Activated CD4-positive, alpha-beta T cell treated with anti-CD3 and anti-CD28 coated beads, Interleukin-2, amount 50 U/mL, for 48 hours (primary cell): Measurements from ENCODE around the gene EIF4G3.
"Not testable (repeated sequence)": the region's sequence is repeated elsewhere in the genome, so short reads cannot be mapped to it uniquely, and the experiment has no call there.

Source experiments
- DNase-seq, 2 experiments: peaks; one replicate each; pipeline ENCODE4 v3.0.0-alpha.2; 2020

Gene EIF4G3, protein sequence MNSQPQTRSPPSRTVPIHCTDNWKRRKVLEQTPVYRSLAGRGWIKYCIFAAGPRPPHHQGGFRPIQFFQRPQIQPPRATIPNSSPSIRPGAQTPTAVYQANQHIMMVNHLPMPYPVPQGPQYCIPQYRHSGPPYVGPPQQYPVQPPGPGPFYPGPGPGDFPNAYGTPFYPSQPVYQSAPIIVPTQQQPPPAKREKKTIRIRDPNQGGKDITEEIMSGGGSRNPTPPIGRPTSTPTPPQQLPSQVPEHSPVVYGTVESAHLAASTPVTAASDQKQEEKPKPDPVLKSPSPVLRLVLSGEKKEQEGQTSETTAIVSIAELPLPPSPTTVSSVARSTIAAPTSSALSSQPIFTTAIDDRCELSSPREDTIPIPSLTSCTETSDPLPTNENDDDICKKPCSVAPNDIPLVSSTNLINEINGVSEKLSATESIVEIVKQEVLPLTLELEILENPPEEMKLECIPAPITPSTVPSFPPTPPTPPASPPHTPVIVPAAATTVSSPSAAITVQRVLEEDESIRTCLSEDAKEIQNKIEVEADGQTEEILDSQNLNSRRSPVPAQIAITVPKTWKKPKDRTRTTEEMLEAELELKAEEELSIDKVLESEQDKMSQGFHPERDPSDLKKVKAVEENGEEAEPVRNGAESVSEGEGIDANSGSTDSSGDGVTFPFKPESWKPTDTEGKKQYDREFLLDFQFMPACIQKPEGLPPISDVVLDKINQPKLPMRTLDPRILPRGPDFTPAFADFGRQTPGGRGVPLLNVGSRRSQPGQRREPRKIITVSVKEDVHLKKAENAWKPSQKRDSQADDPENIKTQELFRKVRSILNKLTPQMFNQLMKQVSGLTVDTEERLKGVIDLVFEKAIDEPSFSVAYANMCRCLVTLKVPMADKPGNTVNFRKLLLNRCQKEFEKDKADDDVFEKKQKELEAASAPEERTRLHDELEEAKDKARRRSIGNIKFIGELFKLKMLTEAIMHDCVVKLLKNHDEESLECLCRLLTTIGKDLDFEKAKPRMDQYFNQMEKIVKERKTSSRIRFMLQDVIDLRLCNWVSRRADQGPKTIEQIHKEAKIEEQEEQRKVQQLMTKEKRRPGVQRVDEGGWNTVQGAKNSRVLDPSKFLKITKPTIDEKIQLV (N-terminal part only)

GRCh38 chr1:21176586-21177555 lies at the start of gene EIF4G3:
TSS of gene EIF4G3 (minus strand) at chr1:21176897. CDS start at chr1:21002742, 174,155 bp downstream.
- peak; percentile 100 for DNase-seq

GRCh38 chr1:21225065-21225464 lies 48.4 kb upstream of the EIF4G3 start:
- DNase-seq, result no peak

GRCh38 chr1:21220815-21221214 lies 44.1 kb upstream of the EIF4G3 start:
- no peak for DNase-seq

DNA sequence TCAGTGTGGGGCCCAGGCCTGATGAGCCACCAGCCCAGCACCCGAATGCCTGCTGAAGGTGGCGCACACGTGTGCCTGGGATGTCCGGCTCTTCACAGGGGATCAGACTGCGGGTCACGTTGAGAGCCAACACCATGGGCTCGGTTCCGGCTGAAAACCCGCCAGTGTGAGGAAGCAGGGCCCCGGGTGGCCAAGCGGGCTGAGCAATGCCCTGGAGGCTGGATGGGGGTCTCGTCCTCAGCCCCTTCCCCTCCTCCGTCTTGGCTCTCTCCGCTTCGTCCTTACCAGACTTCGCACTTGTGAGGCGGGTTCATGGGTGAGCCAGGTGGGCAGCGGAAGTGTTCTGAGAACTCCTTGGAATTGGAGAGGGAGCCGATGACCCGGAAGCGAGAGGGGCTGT lies 43.0 kb upstream of the EIF4G3 start:
- no peak for DNase-seq

DNA sequence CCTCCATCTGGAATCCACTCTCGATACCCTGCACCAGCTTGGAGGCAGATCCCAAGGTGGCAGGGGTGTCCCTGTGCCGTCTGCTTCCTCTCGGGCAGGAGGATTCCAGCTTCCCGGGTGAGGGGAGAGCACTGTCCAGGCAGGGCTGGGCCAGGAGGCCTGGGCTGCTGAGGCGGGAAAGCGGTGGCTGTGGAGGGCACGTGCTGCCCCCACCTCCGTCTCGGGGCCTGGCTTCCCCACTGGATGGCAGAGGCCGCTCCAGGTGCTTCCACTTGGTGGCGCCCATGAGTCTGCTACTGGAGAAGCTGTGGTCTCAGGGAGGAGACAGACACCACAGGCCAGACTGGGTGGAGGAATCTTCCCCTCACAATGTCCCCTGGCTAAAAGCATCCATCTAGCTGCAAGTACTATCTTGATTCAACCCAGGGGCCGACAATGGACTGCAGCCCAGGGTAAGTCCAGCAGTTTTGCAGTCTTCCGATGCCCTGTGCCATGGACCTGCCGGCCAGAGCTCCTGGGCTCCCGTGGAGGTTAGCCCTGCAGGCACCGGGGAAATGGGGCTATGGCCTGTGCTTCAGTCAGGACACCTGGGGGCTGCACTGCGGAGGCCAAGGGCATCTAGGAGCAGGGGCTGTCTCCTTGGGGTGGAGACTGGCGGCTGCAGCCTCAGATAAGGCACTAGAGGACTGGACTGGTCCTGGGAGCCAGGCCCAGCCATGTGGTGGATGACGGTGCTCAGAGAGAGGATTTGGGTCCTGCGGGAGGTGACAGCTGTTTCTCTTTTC lies 41.3 kb upstream of the EIF4G3 start:
- DNase-seq, result peak; percentile 64 to 72

- DNase-seq, result peak; percentile 79 to 83
Measured at GRCh38 chr1:21216835-21217811, 40.4 kb upstream of the EIF4G3 start.

DNA sequence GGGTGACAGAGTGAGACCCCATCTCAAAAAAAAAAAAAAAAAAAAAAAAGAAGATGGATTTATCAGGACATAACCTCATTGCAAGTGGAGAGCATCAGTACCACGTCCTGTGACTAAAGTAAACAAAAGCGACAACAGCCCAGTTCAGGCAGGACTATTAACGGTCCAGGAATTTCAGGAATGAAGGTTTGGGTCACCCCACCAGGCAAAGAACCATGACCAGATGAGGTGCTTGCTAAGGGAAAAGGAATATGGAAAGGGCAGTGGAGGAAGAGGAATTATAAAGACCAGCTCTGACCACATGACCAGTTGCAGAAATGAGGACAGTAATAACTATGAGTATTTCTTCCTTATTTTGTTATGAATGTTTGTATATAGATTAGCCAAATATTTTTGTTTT lies 35.4 kb upstream of the EIF4G3 start:
- no peak for DNase-seq

GRCh38 chr1:21208137-21208700 lies 31.5 kb upstream of the EIF4G3 start:
- DNase-seq, result not testable (repeated sequence)

GRCh38 chr1:21206117-21206516 lies 29.4 kb upstream of the EIF4G3 start:
- no peak for DNase-seq

GRCh38 chr1:21205416-21205815 lies 28.7 kb upstream of the EIF4G3 start:
- no peak for DNase-seq

DNA sequence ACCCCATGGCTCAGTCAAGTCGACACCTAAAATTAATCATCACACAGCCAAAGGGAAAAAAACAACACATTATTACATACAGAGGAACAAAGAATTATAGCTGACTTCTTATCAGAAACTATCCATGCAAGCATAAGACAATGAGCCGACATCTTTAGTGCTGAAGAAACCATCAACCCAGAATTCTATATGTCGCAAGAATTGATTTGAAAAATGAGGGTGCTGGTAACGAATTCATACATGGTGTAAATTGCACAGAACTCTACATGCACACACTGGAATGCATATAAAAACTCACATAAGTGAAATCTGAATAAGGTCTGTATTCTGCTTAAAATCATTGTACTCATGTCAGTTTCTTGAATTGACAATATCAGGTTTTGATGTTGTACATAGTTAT lies 25.0 kb upstream of the EIF4G3 start:
- no peak for DNase-seq

- not testable (repeated sequence) for DNase-seq
Measured at GRCh38 chr1:21201238-21201637, 24.5 kb upstream of the EIF4G3 start.

DNA sequence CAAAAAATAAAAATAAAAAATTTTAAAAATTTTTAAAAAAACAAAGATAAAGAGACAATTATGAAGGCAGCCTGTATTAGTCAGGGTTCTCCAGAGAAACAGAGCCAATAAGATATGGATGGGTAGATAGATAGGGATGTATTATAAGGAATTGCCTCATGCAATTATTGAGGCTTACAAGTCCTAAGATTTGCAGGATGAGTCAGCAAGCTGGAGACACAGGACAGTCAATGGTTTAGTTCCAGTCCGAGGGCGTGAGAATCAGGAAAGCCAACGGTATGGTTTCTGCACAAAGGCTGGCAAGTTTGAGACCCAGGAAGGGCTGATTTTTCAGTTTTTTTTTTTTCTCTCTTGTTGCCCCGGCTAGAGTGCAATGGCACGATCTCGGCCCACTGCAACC lies 24.1 kb upstream of the EIF4G3 start:
- DNase-seq, result no peak

- no peak for DNase-seq
Measured at GRCh38 chr1:21198929-21199328, 22.2 kb upstream of the EIF4G3 start.

DNA sequence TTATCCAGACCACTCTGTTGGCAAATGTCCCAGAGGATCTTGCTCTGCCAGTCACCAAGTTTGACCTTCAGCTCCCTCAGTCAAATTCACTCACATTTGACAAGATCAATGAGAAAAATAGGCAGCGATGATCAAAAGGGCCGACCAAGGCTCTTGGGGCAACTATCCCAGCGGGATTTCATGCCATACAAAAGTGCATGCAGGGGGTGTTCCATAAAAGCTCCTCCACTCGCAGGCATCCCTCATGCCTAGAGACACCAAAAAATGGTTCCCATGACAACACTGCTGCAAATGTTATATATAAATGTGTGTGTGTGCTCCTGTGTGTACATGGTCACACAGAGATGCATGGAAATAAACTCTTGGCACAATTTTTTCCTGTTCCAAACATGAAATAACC lies 16.2 kb upstream of the EIF4G3 start:
- no peak for DNase-seq

DNA sequence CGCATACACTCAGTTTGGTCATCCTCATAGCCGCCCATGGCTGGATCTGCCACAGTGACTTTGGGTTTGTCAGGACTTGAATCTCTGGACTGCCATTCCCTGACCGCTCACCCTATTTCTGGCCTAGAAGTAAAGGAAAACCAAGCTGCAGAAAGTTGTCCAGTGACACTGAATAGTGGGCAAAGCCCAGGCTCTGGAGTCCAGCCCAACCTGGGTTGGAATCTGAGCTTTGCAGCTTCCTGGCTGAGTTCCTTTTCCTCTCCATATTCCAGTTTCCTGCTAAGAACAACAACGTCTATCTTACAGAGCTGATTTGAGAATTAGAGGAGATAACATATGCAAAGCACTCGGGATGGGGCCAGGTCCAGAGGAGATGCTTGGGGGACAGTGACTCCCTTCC lies 15.6 kb upstream of the EIF4G3 start:
- no peak for DNase-seq

DNA sequence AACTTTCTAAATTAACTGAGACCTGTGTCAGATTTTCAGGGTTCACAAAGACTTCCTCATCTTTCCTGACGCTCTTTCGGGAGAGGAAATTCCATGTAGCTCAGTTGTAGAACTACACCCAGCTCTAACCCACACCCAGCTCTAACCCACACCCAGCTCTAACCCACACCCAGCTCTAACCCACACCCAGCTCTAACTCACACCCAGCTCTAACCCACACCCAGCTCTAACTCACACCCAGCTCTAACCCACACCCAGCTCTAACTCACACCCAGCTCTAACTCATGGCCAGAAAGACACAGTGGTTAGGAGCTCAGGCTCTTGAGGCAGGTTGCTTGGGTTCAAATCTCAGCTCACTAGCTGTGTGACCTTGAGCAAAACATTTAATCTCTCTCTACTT lies 14.1 kb upstream of the EIF4G3 start:
- not testable (repeated sequence) for DNase-seq

DNA sequence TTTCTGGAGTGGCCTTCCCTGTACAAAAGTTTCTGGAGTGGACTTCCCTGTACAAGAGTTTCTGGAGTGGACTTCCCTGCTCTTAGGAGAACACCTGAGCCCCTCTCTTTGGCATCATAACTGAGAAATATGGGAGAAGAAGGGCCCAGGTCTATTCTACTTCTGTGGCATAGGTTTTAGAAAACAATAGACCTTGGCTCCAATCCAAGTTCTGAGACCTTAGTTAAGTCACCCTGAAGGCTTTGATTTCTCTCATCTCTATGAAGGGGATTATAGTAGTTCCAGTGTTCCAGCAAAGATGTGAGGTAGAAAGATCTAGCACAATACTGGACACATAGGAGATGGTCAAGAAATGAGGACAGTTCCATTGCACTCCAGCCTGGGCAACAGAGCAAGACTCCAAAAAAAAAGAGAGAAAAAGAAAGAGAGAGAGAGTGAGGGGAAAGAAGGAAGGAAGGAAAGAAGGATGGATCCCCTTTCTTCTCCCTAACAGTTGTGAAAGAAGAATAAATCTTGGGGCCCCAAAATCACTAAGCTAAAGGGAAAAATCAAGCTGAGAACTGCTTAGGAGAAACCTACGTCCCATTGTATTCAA lies 13.3 kb upstream of the EIF4G3 start:
- DNase-seq, result no peak

DNA sequence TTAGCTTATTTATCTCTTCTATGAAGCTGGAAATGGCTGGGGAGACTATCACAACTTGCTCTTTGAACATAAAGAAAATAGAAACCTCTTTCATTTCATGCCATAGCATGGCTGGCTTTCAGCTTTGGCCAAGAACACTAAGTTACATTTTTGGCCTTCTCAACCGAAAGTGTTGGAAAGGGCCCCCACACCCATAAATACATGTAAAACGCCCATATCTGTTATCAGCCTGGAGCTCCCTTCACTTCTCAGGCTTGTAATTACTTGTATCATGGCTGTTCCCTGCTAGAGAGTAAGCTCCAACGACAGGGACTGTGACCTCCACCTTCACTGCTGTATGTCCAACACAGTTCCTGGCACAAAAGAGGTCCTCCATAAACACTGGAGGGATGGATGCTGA lies 12.7 kb upstream of the EIF4G3 start:
- DNase-seq, result no peak
